Tibial artery (tissue), 4 donors: Measurements from ENCODE around the gene SMO.

Experiments
- DNase-seq, 2 donors: peaks; one replicate each; pipeline ENCODE4 v3.0.0-alpha.2; 2019
- H3K27ac ChIP-seq, 2 donors: fragments of 200-600 bp; sonication (generic) in 1 of 2; 1 replicate in 1 of 2; 2 replicates in 1 of 2; pipeline ENCODE4 v1.5.1; 2018 to 2019; ENCODE audit warnings: mild to moderate bottlenecking in 1 of 2
- H3K27me3 ChIP-seq, 2 donors: fragments of 200-600 bp; sonication (generic) in 1 of 2; one replicate each; pipeline versions ENCODE4 v1.5.1 to v1.6.0; 2016 to 2019
- H3K36me3 ChIP-seq, 3 donors: fragments of 200-600 bp; sonication (generic) in 2 of 3; one replicate each; pipeline ENCODE4 v1.5.1; 2016 to 2019; ENCODE audit warnings: mild to moderate bottlenecking in 2 of 3
- H3K4me1 ChIP-seq, 4 donors: fragments of 200-600 bp; sonication (generic) in 2 of 4; 1 replicate in 3 of 4; 2 replicates in 1 of 4; pipeline ENCODE4 v1.5.1; 2016 to 2019
- H3K4me3 ChIP-seq, 2 donors: fragments of 200-600 bp; sonication (generic) in 1 of 2; 1 replicate in 1 of 2; 2 replicates in 1 of 2; pipeline ENCODE4 v1.5.1; 2018 to 2019; ENCODE audit warnings: mild to moderate bottlenecking in 2 of 2
- H3K9me3 ChIP-seq, 3 donors: fragments of 200-600 bp; sonication (generic) in 1 of 3; one replicate each; pipeline ENCODE4 v1.5.1; 2016 to 2019
- CTCF ChIP-seq, 2 experiments: fragments of 200-600 bp in 1 of 2; fragments of 450-650 bp in 1 of 2; IDR thresholded peaks; one replicate each; pipeline ENCODE4 v1.5.1; 2017 to 2019; ENCODE audit warnings: antibody characterized with exemption in 2 of 2, mild to moderate bottlenecking in 1 of 2, moderate library complexity in 1 of 2
- intact Hi-C: fragments of 100-400 bp; cut with DNase I; formaldehyde crosslinking; loops from one replicate; pipeline ENCODE4 v1.15.0; 2023; ENCODE audit warnings: low total_unique reads

SMO gene

GRCh38 chr7:129224251-129225205, 36.1 kb downstream of the SMO start, which contains the start of gene AHCYL2:
Gene AHCYL2, plus strand, starts transcription at chr7:129225030.
- Histone ChIP-seq H3K27me3 (peaks cover 0 to 2% of the 10 kb centered on the region in 2 donors), H3K36me3 (no peaks in the 10 kb centered on the region), H3K4me3 (peak within 1 kb of the TSS; percentile 82 to 100), H3K4me1 (peaks cover 0 to 15% (median 3%) of the 10 kb centered on the region in 4 donors), H3K9me3 (no peaks in the 10 kb centered on the region), H3K27ac (peak within 1 kb of the TSS; percentile 90 to 93)
- intact Hi-C loops = loop anchor here (10.0 kb wide), 1 partner anchor 50 kb away; no protein-coding TSS in a partner anchor
- TF ChIP-seq CTCF (IDR thresholded peaks at IDR 0.05) = no peak
- DNase-seq = peak; percentile 97 to 99

DNA sequence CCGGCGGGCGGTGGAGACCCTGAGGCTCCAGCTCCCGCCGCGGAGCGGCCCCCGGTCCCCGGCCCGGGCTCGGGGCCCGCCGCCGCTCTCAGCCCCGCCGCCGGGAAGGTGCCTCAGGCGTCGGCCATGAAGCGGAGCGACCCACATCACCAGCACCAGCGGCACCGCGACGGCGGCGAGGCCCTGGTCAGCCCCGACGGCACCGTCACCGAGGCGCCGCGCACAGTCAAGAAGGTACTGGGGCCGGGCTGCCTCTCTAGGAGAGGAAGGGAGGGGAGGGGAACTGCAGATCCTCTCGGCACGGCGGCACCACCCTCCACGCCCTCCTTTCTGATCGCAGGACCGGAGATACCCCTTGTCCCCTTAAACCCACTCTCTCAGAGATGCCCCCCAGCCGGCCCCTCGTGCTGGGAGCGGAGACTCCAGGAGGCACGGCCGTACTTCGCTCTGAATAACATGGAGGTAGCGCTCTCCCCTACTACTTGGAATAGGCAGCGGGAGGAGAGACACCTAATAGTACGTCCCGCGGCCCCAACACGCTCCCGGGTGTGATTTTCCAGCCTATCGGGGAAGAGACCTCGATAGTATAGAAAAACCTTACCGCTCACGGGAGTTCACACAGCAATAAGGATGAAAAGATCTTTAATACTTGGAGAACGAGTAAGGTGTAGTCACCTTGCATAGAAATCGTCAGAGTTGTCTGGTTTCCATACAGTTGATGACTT, 36.9 kb downstream of the SMO start:
- Histone ChIP-seq H3K27ac (peak overlapping the region; percentile 90 to 93), H3K4me1 (peaks cover 0 to 15% (median 3%) of the 10 kb centered on the region in 4 donors), H3K27me3 (no peaks in the 10 kb centered on the region), H3K9me3 (no peaks in the 10 kb centered on the region), H3K4me3 (peak overlapping the region; percentile 82 to 100), H3K36me3 (no peaks in the 10 kb centered on the region)
- intact Hi-C loops = loop anchor here (10.0 kb wide), 1 partner anchor 49 kb away; no protein-coding TSS in a partner anchor
- DNase-seq = peak; percentile 53 to 73
- TF ChIP-seq CTCF (IDR thresholded peaks at IDR 0.05) = no peak

GRCh38 chr7:129225931-129226572, 37.6 kb downstream of the SMO start:
- no peaks in the 10 kb centered on the region for H3K36me3 ChIP-seq
- H3K4me1 ChIP-seq = peaks cover 0 to 15% (median 3%) of the 10 kb centered on the region in 4 donors
- intact Hi-C loops = loop anchor here (10.0 kb wide), 1 partner anchor 49 kb away; no protein-coding TSS in a partner anchor
- TF ChIP-seq CTCF (IDR thresholded peaks at IDR 0.05) = no peak
- H3K27me3 ChIP-seq = no peaks in the 10 kb centered on the region
- no peak for DNase-seq
- H3K4me3 ChIP-seq = peak overlapping the region; percentile 82 to 100
- peak overlapping the region; percentile 90 to 93 for H3K27ac ChIP-seq
- H3K9me3 ChIP-seq = no peaks in the 10 kb centered on the region

DNA sequence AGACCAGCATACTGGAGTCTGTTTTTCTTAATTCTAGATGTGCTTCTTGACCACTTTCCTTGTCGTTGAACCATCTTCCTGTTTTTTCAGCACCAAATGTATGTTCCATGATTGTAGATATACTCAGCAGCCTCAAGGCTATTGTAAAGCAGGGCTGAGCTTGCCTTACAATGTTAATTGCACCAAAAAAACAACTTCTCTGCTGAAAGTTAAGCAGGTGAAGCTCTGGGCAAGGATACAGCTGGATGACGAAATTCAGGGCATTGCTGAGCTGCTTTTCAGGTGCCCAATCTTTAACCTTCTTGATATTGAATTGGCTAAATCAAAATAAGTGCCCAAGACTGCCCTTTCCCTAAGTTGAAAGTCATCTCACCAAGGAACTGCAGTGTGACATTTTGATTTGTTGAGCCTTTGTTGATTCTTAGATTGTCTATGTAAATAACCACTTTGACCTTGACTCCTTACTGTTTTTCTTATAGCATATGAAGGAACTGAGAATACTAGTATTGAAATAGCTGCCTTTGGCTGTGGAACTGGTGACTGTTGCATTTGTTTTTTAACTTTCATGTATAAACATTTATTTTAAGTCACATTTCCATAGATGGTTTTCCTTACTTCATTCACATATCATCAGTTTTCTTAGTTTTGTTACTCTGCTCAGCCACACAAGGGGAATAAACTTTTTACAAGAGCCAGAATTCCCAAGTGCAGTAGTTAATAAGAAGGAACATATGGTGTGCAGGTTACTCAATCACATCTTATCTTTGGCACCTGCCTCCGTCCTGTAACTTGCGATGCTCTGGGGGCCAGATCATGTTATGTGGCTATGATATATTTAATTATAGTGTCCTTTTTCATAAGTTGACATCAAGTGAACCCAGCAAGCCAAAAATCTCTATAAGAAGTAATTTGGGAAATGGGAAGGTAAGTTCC, 39.5 kb downstream of the SMO start:
- no peak for TF ChIP-seq CTCF (IDR thresholded peaks at IDR 0.05)
- Histone ChIP-seq H3K4me1 (peaks cover 0 to 15% (median 3%) of the 10 kb centered on the region in 4 donors), H3K9me3 (no peaks in the 10 kb centered on the region), H3K36me3 (no peaks in the 10 kb centered on the region), H3K27me3 (no peaks in the 10 kb centered on the region), H3K4me3 (no peak overlapping the region), H3K27ac (no peak overlapping the region)
- intact Hi-C loops = loop anchor here (10.0 kb wide), 1 partner anchor 47 kb away; no protein-coding TSS in a partner anchor
- no peak for DNase-seq
